ENCODE data around the gene MANSC4. TPM values are rescaled to one million over a fixed set of nuclear protein-coding genes. Genes with fewer than 3 reads are reported as not detected.

MANSC4 gene
- total and polyA plus RNA-seq, 9 of the 15 experiments (the other 6 are each of a cell fraction or from before 2014, with no cell fraction given) = not detected

GRCh38 chr12:27790179-27790578 is 10.1 kb upstream of the MANSC4 start (continued):
- TF ChIP-seq ATF6 (CRISPR knock-in tag; IDR thresholded peaks at IDR 0.05) (no peak), ATF2 (CRISPR knock-in tag; IDR thresholded peaks at IDR 0.05) (no peak), ARNT (IDR thresholded peaks at IDR 0.05) (no peak), NFXL1 (CRISPR knock-in tag; IDR thresholded peaks at IDR 0.05) (no peak), IRF2 (CRISPR knock-in tag; IDR thresholded peaks at IDR 0.05) (no peak), DACH1 (IDR thresholded peaks at IDR 0.05; ENCODE audit: partially characterized antibody) (no peak), E2F3 (CRISPR knock-in tag; IDR thresholded peaks at IDR 0.05) (no peak), ZNF512 (tag; IDR thresholded peaks at IDR 0.05) (no peak), ZBED1 (IDR thresholded peaks at IDR 0.05) (no peak), ETS1 (conservative IDR thresholded peaks at IDR 0.05; ENCODE audit: control insufficient read depth, low read depth, low read length) (no peak), CREBBP (IDR thresholded peaks at IDR 0.05; ENCODE audit: low read depth, low read length) (no peak), GABPB1 (CRISPR knock-in tag; IDR thresholded peaks at IDR 0.05) (no peak), NCOA6 (IDR thresholded peaks at IDR 0.05) (no peak), NFE2L1 (tag; IDR thresholded peaks at IDR 0.05; ENCODE audit: borderline replicate concordance, low read depth) (no peak), ELF4 (CRISPR knock-in tag; IDR thresholded peaks at IDR 0.05) (no peak)
- TF ChIP-seq, protein P1, sequence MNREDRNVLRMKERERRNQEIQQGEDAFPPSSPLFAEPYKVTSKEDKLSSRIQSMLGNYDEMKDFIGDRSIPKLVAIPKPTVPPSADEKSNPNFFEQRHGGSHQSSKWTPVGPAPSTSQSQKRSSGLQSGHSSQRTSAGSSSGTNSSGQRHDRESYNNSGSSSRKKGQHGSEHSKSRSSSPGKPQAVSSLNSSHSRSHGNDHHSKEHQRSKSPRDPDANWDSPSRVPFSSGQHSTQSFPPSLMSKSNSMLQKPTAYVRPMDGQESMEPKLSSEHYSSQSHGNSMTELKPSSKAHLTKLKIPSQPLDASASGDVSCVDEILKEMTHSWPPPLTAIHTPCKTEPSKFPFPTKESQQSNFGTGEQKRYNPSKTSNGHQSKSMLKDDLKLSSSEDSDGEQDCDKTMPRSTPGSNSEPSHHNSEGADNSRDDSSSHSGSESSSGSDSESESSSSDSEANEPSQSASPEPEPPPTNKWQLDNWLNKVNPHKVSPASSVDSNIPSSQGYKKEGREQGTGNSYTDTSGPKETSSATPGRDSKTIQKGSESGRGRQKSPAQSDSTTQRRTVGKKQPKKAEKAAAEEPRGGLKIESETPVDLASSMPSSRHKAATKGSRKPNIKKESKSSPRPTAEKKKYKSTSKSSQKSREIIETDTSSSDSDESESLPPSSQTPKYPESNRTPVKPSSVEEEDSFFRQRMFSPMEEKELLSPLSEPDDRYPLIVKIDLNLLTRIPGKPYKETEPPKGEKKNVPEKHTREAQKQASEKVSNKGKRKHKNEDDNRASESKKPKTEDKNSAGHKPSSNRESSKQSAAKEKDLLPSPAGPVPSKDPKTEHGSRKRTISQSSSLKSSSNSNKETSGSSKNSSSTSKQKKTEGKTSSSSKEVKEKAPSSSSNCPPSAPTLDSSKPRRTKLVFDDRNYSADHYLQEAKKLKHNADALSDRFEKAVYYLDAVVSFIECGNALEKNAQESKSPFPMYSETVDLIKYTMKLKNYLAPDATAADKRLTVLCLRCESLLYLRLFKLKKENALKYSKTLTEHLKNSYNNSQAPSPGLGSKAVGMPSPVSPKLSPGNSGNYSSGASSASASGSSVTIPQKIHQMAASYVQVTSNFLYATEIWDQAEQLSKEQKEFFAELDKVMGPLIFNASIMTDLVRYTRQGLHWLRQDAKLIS (CRISPR knock-in tag; IDR thresholded peaks at IDR 0.05) = no peak
- TF ChIP-seq, protein P2, sequence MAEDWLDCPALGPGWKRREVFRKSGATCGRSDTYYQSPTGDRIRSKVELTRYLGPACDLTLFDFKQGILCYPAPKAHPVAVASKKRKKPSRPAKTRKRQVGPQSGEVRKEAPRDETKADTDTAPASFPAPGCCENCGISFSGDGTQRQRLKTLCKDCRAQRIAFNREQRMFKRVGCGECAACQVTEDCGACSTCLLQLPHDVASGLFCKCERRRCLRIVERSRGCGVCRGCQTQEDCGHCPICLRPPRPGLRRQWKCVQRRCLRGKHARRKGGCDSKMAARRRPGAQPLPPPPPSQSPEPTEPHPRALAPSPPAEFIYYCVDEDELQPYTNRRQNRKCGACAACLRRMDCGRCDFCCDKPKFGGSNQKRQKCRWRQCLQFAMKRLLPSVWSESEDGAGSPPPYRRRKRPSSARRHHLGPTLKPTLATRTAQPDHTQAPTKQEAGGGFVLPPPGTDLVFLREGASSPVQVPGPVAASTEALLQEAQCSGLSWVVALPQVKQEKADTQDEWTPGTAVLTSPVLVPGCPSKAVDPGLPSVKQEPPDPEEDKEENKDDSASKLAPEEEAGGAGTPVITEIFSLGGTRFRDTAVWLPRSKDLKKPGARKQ (CRISPR knock-in tag; IDR thresholded peaks at IDR 0.05) = no peak

Measured in K562 (cell line).